SKM-1 (cell line): ENCODE measurements around the gene RIPOR1.
A peak's percentile ranks its signal among the peaks of the same experiment; 100 is the strongest.

Experiments
- DNase-seq: peaks from one replicate; lab custom pipeline; 2025; ENCODE audit not compliant: unreplicated experiment; lab: John Stamatoyannopoulos, UW

The RIPOR1 gene

GRCh38 chr16:67537636-67538591 lies 9.3 kb downstream of the RIPOR1 start:
- no peak for DNase-seq

- DNase-seq: no peak
Measured at GRCh38 chr16:67538666-67539101, 10.1 kb downstream of the RIPOR1 start.

- DNase-seq: no peak
Measured at GRCh38 chr16:67539271-67539670, 10.6 kb downstream of the RIPOR1 start.

GRCh38 chr16:67539691-67540635 lies 11.3 kb downstream of the RIPOR1 start:
- DNase-seq: no peak

- DNase-seq: no peak
Measured at GRCh38 chr16:67540756-67541155, 12.1 kb downstream of the RIPOR1 start.

GRCh38 chr16:67541391-67542263 lies 13.0 kb downstream of the RIPOR1 start:
- no peak for DNase-seq

- DNase-seq: no peak
Measured at GRCh38 chr16:67542464-67542863, 13.8 kb downstream of the RIPOR1 start.

GRCh38 chr16:67543036-67543435 lies 14.4 kb downstream of the RIPOR1 start:
- no peak for DNase-seq

- no peak for DNase-seq
Measured at GRCh38 chr16:67543582-67543981, 15.0 kb downstream of the RIPOR1 start.

- DNase-seq: no peak
Measured at GRCh38 chr16:67544329-67544841, 15.8 kb downstream of the RIPOR1 start.

GRCh38 chr16:67544844-67545664 lies 16.4 kb downstream of the RIPOR1 start:
- DNase-seq: no peak

GRCh38 chr16:67545665-67546024 lies 17.0 kb downstream of the RIPOR1 start:
- no peak for DNase-seq

- DNase-seq: no peak
Measured at GRCh38 chr16:67546091-67546501, 17.5 kb downstream of the RIPOR1 start.

GRCh38 chr16:67546761-67547422 lies 18.3 kb downstream of the RIPOR1 start:
- peak; percentile 24 for DNase-seq

- no peak for DNase-seq
Measured at GRCh38 chr16:67547423-67548264, 19.0 kb downstream of the RIPOR1 start.

GRCh38 chr16:67548265-67549126 lies 19.9 kb downstream of the RIPOR1 start:
- no peak for DNase-seq

- DNase-seq: no peak
Measured at GRCh38 chr16:67549240-67549639, 20.6 kb downstream of the RIPOR1 start.
